ENCODE measurements around the gene SUFU. TPM values are rescaled to one million over a fixed set of nuclear protein-coding genes. Genes with fewer than 3 reads are reported as not detected.

Gene SUFU
- total and polyA plus RNA-seq, 2 of the 13 experiments (the other 11 are each of a cell fraction or from before 2014, with no cell fraction given), result 2.9 to 5.5 TPM

- Histone ChIP-seq H3K4me2 (ENCODE audit: low read depth, low read length) (no peak overlapping the region), H3K27ac (ENCODE audit: extremely low read length, insufficient read depth, low read length) (no peak overlapping the region), H3K4me1 (ENCODE audit: insufficient read depth, low read length) (peaks cover 41% of the 10 kb centered on the region), H3K36me3 (replicated peaks in 1 of 2; ENCODE audit: control insufficient read depth in 1 of 2, insufficient read depth in 2 of 2, low read length in 2 of 2) (peaks cover 49 to 79% of the 10 kb centered on the region in 2 experiments), H3K4me3 (replicated peaks in 1 of 3; ENCODE audit: insufficient read depth in 1 of 3, low read depth in 2 of 3, low read length in 3 of 3) (no peak overlapping the region), H2AFZ (ENCODE audit: low read length) (no peak overlapping the region), H3K9me3 (ENCODE audit: low read length) (no peaks in the 10 kb centered on the region), H3K27me3 (ENCODE audit: control insufficient read depth in 1 of 2, insufficient read depth in 2 of 2, low read length in 2 of 2) (no peaks in the 10 kb centered on the region), H3K79me2 (ENCODE audit: insufficient read depth, low read length) (peaks cover 64% of the 10 kb centered on the region), H3K9ac (ENCODE audit: insufficient read depth, low read depth, low read length) (no peak overlapping the region), H4K20me1 (ENCODE audit: insufficient read depth, low read length) (peaks cover 86% of the 10 kb centered on the region)
- no TSS peak for BruUV-seq (replicated peaks)
- in situ Hi-C loops (cut with HindIII; ENCODE audit: extremely low pct_ligation_motif_present, low pct_unique_long_range_greater_than_20kb), result no loop called here
- intact Hi-C loops (cut with micrococcal nuclease; ENCODE audit: unreplicated experiment), result no loop called here
- POLR2A ChIA-PET, result interaction anchor here (0.6 to 1.5 kb wide), 4 partner anchors 10 to 14 kb away, joined by 3 to 5 read pairs (median 3); no protein-coding TSS in a partner anchor
- WGBS (ENCODE audit: low lambda C conversion rate), result no CpG with 5 or more reads among the region's 11 CpGs
- CTCF ChIA-PET (ENCODE audit: low intra/inter-chr PET ratio, low total read pairs), result no interaction called here
- no peak for DNase-seq (ENCODE audit: low spot score)
- no peak for ATAC-seq
- 0 out of 2 replicates have a peak, but pooled peaks have one; percentile 49 for TF ChIP-seq HNRNPL (IDR thresholded peaks at IDR 0.05; ENCODE audit: low read depth, low read length)
- peak; percentile 66 for TF ChIP-seq RBFOX2 (IDR thresholded peaks at IDR 0.05; ENCODE audit: low read depth, low read length)
- TF ChIP-seq AGO2 (optimal IDR thresholded peaks at IDR 0.05; ENCODE audit: low read depth, low read length), result peak; percentile 84
- TF ChIP-seq ZHX2 (IDR thresholded peaks at IDR 0.05; ENCODE audit: low read depth), result no peak
- no peak for TF ChIP-seq ZHX2 (CRISPR knock-in tag; IDR thresholded peaks at IDR 0.05; ENCODE audit: borderline replicate concordance)
- FAIRE-seq, result no peak
These were observed 147.8 kb downstream of the SUFU start for GRCh38 chr10:102651455-102652169.

Data from HepG2 (cell line).